Activated T-helper 1 cell treated with Interleukin-2 at 50 U/mL for 16 hours (primary cell): ENCODE results near the gene IL17REL.

Experiments
- DNase-seq: peaks from one replicate; pipeline ENCODE4 v3.0.0-alpha.2; 2020; ENCODE audit warnings: low read depth

IL17REL gene

GRCh38 chr22:50046019-50046415, 33.5 kb upstream of the IL17REL start:
- DNase-seq: no peak

GRCh38 chr22:50045211-50046018, 32.9 kb upstream of the IL17REL start:
- no peak for DNase-seq

GRCh38 chr22:50044485-50045118, 32.0 kb upstream of the IL17REL start:
- DNase-seq: no peak

GRCh38 chr22:50041361-50042065, 28.9 kb upstream of the IL17REL start:
- DNase-seq: no peak

GRCh38 chr22:50040717-50041116, 28.2 kb upstream of the IL17REL start:
- no peak for DNase-seq

GRCh38 chr22:50039669-50040443, 27.3 kb upstream of the IL17REL start:
- DNase-seq: no peak

GRCh38 chr22:50035976-50036724, 23.6 kb upstream of the IL17REL start:
- no peak for DNase-seq

GRCh38 chr22:50035131-50035881, 22.7 kb upstream of the IL17REL start:
- no peak for DNase-seq

GRCh38 chr22:50034126-50035081, 21.8 kb upstream of the IL17REL start:
- no peak for DNase-seq

GRCh38 chr22:50032941-50033601, 20.5 kb upstream of the IL17REL start:
- no peak for DNase-seq

GRCh38 chr22:50032109-50032871, 19.7 kb upstream of the IL17REL start:
- no peak for DNase-seq

GRCh38 chr22:50031189-50032091, 18.9 kb upstream of the IL17REL start:
- DNase-seq: no peak

- DNase-seq: peak; percentile 71
These were observed 18.0 kb upstream of the IL17REL start for GRCh38 chr22:50030297-50031188.

- DNase-seq: peak; percentile 41
These were observed 15.3 kb upstream of the IL17REL start for GRCh38 chr22:50027639-50028537.

- DNase-seq: no peak
These were observed 13.4 kb upstream of the IL17REL start for GRCh38 chr22:50025993-50026392.
